Measurements from ENCODE around the gene OSBPL10. TPM values are rescaled to one million over a fixed set of nuclear protein-coding genes. Genes with fewer than 3 reads are reported as not detected.

The OSBPL10 gene
- total and polyA plus RNA-seq, 2 of the 8 experiments (the other 6 are each of a cell fraction or from before 2014, with no cell fraction given) = 26.2 to 86.7 TPM

- no peak for TF ChIP-seq CHD7 (IDR thresholded peaks at IDR 0.05; ENCODE audit: insufficient replicate concordance, low read length)
- TF ChIP-seq POLR2AphosphoS5 (IDR thresholded peaks at IDR 0.05; ENCODE audit: low read depth, low read length) = no peak
- no peak for TF ChIP-seq RNF2 (IDR thresholded peaks at IDR 0.05; ENCODE audit: borderline replicate concordance, low read depth, low read length, missing control alignments, poor library complexity, severe bottlenecking)
- no peak for TF ChIP-seq SP2 (IDR thresholded peaks at IDR 0.05; ENCODE audit: low read length)
- TF ChIP-seq JUND (IDR thresholded peaks at IDR 0.05; ENCODE audit: low read length) = no peak
- TF ChIP-seq CBX8 (IDR thresholded peaks at IDR 0.05; ENCODE audit: borderline replicate concordance, low read depth, low read length) = no peak
- no peak for TF ChIP-seq MAFK (IDR thresholded peaks at IDR 0.05; ENCODE audit: low read depth, low read length)
- TF ChIP-seq ASH2L (IDR thresholded peaks at IDR 0.05; ENCODE audit: low read length) = no peak
- TF ChIP-seq KDM4A (IDR thresholded peaks at IDR 0.05; ENCODE audit: low read depth, low read length, severe bottlenecking) = no peak
- no peak for TF ChIP-seq GABPA (IDR thresholded peaks at IDR 0.05; ENCODE audit: borderline replicate concordance, insufficient read depth, low read length)
- no peak for TF ChIP-seq EZH2 (IDR thresholded peaks at IDR 0.05; ENCODE audit: low read depth, low read length, severe bottlenecking)
- TF ChIP-seq MAX (IDR thresholded peaks at IDR 0.05) = no peak
Observed at GRCh38 chr3:31853580-31853979, 127.5 kb downstream of the OSBPL10 start (continued).
